ENCODE measurements around the gene PLXNB3. TPM values are rescaled to one million over a fixed set of nuclear protein-coding genes. Genes with fewer than 3 reads are reported as not detected.
"Not testable (repeated sequence)": the region's sequence is repeated elsewhere in the genome, so short reads cannot be mapped to it uniquely, and the experiment has no call there.

PLXNB3 gene
- total RNA-seq, 1 donor from 2014 or later, result 42.8 TPM

- no peak for DNase-seq (ENCODE audit: low spot score)
These were observed 31.6 kb upstream of the PLXNB3 start for GRCh38 chrX:153732401-153732800.

GRCh38 chrX:153733651-153734240, 30.3 kb upstream of the PLXNB3 start:
- no peak for DNase-seq (ENCODE audit: low spot score)

- DNase-seq (ENCODE audit: low spot score), result no peak
These were observed 29.2 kb upstream of the PLXNB3 start for GRCh38 chrX:153734871-153735270.

- DNase-seq (ENCODE audit: low spot score), result no peak
These were observed 28.8 kb upstream of the PLXNB3 start for GRCh38 chrX:153735274-153735673.

GRCh38 chrX:153736071-153736820, 27.8 kb upstream of the PLXNB3 start:
- no peak for DNase-seq (ENCODE audit: low spot score)

GRCh38 chrX:153736871-153737441, 27.1 kb upstream of the PLXNB3 start:
- DNase-seq (ENCODE audit: low spot score), result no peak

- no peak for DNase-seq (ENCODE audit: low spot score)
These were observed 25.9 kb upstream of the PLXNB3 start for GRCh38 chrX:153738056-153738605.

- DNase-seq (ENCODE audit: low spot score), result peak; percentile 40
These were observed 24.1 kb upstream of the PLXNB3 start for GRCh38 chrX:153739754-153740486.

GRCh38 chrX:153740631-153741222, 23.3 kb upstream of the PLXNB3 start:
- no peak for DNase-seq (ENCODE audit: low spot score)

GRCh38 chrX:153741446-153741845, 22.6 kb upstream of the PLXNB3 start:
- no peak for DNase-seq (ENCODE audit: low spot score)

GRCh38 chrX:153742111-153742510, 21.9 kb upstream of the PLXNB3 start:
- not testable (repeated sequence) for DNase-seq (ENCODE audit: low spot score)

- DNase-seq (ENCODE audit: low spot score), result peak; percentile 41
These were observed 21.1 kb upstream of the PLXNB3 start for GRCh38 chrX:153742796-153743467.

- peak; percentile 81 for DNase-seq (ENCODE audit: low spot score)
These were observed 20.4 kb upstream of the PLXNB3 start for GRCh38 chrX:153743468-153744209.

- DNase-seq (ENCODE audit: low spot score), result peak; percentile 52
These were observed 19.6 kb upstream of the PLXNB3 start for GRCh38 chrX:153744210-153745066.

- peak; percentile 40 for DNase-seq (ENCODE audit: low spot score)
These were observed 19.0 kb upstream of the PLXNB3 start for GRCh38 chrX:153745067-153745433.

GRCh38 chrX:153746359-153746758, 17.7 kb upstream of the PLXNB3 start:
- DNase-seq (ENCODE audit: low spot score), result no peak

GRCh38 chrX:153746991-153747390, 17.1 kb upstream of the PLXNB3 start:
- not testable (repeated sequence) for DNase-seq (ENCODE audit: low spot score)

- DNase-seq (ENCODE audit: low spot score), result not testable (repeated sequence)
These were observed 15.0 kb upstream of the PLXNB3 start for GRCh38 chrX:153749017-153749416.

- no peak for DNase-seq (ENCODE audit: low spot score)
These were observed 13.8 kb upstream of the PLXNB3 start for GRCh38 chrX:153750127-153750774.
